Activated CD4-positive, alpha-beta T cell treated with anti-CD3 and anti-CD28 coated beads for 4 hours (primary cell): ENCODE data around the gene NTM.

Source experiments
- DNase-seq, 2 donors: peaks; one replicate each; pipeline ENCODE4 v3.0.0-alpha.2; 2020

Gene NTM

DNA sequence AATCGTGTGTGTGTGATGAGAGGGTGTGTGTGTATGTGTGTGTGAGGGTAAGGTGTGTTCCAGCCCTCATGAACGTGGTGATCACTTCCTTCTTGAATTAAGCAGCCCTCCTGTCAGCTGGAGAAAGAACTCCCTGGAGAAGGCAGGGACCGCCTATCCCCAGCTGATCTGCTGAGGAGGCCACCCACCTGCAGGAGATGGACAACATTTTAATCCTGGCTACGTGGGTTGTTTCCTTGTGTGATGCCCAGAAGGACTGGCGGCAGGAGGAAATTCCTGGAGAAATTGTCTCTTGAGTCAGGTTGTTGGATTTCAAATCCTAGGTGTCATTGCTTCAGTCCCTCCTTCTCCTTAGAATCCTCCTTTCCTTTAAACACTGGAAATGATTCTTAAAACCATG, 878.8 kb downstream of the NTM start:
- no peak for DNase-seq

DNA sequence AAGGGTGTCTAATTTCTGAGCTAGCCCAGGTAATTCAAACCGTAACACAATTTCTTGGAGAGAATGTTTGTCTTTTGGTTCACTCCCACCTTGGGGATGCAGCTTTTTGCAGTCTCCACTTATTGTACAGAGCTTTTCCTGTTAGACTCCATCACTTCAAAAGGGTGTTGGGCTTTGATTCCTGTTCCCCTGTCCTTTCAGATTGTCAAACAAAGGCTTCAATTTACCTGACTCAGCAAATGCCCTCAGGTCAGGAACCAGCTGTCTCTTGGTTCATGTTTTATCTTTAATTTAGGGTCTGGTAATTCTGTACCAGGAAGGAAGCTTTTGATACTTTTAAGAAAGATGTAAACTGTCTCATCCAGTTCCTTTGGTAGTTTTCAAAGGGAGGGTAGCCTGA, 880.6 kb downstream of the NTM start:
- DNase-seq, result no peak

DNA sequence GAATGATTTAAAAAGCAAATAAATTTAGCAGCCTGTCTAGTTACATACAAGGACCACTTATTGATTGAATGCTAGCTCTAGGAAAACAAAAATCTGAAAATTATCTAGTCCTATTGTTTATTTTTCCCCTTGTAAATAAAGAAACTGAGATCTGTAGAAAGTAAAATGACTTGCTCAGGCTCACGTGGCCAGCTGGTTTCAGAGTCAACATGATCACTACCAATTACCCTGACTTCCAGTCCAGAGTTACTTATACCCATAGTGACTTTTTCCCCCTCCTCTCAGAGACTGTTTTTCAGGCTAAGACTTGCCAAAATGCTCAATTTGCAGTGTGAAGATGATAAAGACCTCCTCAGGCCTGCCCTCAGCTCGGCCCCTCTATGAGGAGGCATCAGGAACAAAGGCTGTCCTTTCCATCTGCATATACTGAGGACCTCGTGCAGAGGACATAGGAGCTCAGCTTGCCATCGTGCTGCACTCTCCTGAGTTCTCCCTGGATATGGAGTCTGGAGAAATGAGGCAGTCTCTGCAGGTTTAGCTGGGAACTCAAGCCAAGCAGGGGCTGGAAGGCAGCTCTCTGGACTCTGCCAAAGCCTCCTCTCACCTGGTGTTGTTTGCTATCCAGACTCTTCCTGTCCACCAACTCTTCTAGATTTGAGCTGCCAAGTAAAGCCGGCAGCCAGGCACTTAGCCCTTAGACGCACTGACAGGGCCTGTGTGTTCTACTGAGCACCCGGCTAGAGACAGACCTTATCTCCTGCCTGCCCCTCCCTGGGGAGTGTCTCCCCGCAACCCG, 883.3 kb downstream of the NTM start:
- DNase-seq, result no peak

DNA sequence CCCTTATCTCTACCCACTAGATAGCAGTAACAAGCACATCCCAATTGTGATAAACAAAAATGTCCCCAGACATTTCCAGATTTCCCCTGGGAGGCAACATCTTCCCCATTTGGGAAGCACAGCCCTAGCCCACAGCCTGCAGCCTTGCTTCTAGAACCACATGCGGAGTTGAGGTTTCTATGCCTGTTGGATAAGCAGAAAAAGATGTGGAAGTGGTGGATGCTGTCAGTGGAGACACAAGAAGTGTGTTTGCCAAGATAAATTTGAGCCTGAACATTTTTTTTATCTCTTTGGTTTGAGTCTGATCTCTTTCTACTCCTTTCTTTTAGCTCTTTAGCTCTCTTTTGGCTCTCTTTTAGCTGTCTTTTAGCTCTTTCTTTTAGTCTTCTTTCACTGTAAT, 884.5 kb downstream of the NTM start:
- DNase-seq, result no peak

DNA sequence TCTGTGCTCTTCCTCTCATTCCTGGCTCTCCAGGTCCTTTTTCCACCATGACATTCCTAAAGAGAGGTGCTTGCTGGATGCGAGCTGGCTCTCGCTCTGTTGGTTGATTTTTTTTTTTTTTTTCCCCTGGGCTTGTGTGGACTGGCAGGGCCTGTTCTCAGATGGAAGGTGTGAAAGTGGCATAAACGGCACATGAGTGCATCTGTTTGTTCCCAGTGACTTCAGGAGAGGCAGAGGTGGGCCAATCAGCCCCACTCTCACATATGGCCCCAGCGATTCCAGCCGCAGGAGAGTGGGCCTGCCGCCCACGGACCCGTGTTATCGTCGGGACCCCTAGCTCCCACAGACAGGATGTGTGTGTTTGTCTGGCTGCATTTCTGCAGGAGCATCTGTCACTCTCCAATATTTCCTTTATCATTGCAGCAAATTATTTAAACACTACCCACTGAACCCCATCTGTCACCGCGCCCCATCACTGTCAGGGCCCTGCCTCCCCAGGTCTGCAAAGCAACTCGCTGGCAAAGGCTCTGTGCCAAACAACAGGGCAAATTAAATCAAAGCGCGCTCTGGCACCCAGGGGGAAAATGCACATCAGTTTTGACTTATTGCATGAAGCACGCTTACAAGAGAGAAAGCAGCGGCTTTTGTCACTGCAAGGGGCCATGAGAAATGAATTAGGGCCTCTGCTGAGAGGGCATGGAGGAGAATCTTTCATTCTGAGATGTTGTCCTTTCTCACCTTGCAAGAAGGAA, 886.3 kb downstream of the NTM start:
- DNase-seq, result no peak

DNA sequence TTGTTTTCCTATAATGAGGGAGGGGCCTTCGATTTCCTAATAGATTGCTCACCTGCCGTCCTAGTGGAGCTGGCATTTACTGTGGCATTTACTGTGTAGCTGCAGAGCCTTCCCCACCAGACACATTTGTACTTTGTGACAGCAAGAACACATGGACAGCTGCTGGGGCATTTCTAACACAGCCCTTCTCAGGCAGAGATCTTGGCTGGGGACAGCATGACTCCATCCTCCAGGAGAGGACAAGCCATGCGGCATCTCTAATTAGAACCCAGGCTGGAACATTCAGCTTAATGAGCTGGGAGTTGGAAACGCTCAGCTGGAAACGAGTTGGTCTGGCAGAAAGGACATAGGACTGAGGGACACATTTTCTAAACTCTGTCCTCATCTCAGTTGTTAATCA, 887.5 kb downstream of the NTM start:
- DNase-seq, result no peak

DNA sequence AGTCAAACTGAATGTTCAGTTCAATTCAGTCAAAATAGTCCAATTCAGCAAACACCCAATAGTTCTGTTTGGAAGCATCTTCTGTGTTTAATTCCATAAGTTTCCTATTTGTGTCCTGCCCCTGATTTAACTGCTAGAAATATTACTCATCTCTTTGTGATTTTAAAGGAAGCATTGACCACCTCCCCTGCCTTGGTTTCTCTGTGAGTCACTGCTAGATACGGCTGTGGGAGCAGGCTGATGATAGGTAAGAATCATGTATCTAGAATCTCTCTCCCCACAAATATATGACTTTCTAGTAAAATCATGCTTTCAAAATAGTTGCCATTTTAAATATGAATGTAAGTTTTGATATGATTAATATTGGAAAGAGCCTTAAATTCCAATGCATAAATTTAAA, 888.5 kb downstream of the NTM start:
- DNase-seq, result no peak

DNA sequence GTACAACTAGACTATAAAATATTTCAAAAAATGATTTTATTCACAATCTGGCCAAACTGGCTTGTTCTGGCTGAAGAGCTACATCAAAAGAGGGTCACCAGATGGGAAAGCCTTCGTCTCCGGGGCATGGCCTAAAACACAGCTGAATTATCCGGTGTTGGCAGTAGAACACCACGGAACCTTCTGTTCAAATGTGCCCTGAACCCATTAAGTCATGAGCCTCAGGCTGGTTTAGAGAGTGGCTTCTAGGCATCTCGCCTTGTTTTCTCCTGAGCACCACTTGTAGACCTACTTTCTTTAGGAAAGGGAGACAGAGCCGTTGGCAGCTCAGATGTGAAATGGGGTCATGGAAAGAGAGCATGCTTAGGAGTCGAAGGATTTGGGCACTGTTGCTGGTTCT, 890.2 kb downstream of the NTM start:
- DNase-seq, result no peak

DNA sequence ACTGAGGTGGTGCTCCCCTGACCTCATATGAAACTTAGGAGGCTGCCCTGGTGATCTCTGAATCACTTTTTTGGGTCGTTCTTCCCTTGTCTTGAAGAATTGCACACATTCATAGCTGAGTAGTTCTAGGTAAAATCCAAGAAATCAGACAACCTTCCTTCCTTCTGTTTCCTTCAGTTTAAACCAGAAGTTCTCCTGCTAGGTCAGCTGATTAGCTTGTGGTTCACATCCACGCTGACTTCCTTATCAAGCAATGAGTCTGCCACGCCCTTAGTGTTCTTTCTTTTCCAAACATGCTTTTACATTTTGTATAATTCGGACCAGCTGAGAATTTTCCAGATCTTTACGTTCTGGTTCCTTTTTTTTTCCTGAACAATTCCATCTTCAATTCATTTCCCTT, 892.8 kb downstream of the NTM start:
- DNase-seq, result no peak

DNA sequence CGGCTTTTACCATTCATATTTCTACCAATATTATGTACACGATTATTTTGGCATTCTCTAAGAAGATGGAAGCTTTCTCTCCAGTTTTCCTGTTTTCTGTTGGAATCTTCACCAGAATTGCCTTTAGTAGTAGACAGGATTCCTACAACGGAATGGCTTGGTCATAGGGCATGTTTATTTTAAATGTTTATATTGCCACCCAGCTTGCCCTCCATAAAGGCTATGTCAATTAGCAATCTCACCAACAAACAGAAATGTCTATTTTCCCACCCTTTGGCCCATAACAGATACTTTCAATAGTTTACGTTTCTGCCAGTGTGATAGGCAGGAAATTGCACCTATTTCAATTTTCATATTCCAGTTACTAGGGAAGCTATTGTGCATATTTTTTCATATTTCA, 893.5 kb downstream of the NTM start:
- no peak for DNase-seq

DNA sequence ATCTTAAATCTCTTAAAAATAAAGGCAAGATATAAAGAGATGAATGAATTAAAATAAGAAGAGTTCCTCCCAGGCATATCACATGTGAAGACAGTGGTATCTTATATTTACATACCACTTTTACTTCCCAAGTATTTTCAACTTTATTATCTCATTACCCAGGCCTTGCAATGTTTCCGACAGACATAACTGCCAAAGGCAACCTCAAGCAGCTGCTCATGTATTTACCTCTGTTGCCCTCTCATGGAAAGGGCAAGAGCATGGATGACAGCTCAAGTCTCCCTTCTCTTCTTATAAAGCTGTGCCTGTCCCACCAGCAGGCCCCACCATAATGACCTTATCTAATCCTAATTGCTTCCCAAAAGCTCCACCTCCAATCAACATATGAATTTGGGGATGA, 894.2 kb downstream of the NTM start:
- no peak for DNase-seq

DNA sequence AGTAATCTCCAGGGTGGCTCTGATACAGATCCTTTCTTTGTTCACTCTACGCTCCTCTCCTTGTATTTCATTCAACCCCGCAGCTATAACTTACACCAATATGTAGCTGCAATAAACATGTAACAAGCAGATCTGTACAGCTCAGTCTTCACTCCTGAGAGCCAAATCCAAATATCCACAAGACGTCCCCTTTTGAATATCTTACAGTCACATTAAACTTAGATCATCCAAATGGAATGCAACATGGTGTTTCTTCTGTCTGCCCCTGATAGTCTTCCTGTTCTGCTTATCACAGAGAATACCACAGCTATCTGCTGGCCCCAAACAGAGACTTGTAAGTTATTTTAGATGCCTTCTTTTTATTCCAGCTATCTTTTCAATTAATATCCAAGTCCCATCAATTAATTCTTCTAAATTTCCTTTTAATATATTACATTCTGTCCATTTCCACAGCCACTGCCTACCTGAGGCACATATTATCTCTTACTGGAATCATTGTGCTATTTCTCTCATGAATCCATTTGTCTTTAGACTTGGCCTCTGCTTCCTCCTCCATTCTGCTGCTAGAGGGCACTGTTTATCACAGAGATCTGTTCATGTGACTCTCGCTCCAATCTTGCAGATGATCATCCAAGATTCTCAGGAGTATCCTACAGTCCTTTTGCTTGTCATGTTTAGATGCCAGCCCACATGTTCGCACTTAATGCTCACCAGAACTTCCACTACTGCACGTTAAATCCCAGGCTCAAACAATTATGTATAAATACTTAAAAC, 908.6 kb downstream of the NTM start:
- no peak for DNase-seq

DNA sequence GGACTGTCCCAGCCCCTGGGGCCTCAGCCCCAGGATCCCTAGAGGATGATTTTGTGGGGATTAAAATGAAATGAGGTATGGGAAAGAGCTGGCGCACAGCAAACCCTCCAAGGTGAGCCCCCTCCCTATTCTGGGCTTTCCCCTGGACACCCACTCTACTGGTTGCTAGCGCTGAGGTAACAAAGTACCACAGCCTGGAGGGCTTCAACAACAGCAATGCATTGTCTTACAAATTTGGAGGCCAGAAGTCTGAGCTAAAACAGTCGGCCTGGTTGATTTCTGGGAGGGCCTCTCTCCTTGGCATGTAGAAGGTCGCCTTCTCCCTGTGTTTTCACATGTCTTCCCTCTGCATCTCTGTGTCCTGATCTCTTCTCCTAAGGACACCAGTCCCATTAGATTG, 913.6 kb downstream of the NTM start:
- DNase-seq, result no peak

DNA sequence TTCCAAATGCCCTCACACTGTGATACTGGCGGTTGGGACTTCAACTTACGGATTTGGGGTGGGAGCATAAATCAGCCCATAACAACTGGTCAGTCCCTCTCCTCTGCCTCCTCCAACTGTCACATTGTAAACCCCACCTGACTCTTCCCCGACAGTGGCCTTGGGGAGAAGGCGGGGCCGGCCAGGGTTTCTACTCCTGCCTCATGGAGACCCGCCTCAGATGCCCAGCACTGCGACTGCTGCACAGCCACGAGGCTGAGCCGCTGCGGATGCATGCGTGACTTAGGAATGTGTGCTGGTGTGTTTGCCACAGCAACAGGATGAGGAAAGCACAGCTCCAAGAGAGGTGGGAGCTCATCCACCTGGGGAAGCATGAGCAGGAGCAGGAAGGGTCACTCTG, 914.2 kb downstream of the NTM start:
- no peak for DNase-seq

DNA sequence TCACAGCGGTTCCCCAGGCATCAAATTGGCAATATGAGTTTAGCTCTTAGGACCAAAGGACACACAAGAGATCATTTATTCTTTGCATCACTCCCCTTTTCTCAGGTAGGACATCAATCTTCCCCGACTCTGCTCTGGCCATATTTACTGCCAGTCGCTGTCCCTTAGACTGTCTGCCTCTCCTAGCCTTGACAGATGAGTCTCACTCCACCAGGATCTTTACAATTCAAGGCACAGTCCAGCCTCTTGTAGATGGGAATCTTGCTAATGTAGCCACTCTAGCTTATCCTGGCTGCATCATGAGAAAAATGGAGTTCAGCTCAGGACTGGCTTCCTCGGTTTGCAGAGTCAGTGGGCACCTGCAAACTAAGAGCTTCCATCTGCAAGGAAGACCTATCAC, 915.2 kb downstream of the NTM start:
- no peak for DNase-seq

DNA sequence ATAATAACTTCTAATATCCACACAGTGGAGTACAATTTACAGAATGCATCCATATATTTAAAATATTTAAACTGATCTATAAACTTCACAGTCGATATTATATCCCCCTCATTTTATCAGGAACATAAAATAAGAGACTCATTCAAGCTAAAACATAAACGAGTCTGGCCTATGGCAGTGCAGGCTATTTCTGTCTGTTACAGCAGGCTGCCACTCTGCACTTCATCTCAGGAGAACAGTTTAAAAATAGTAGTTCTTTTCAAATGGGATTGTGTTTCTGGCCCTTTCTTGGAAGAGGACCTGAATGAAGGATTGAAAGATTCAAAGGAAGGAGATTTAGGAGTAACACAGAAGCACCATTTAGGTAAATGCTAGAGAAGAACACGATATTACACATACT, 915.7 kb downstream of the NTM start:
- no peak for DNase-seq

DNA sequence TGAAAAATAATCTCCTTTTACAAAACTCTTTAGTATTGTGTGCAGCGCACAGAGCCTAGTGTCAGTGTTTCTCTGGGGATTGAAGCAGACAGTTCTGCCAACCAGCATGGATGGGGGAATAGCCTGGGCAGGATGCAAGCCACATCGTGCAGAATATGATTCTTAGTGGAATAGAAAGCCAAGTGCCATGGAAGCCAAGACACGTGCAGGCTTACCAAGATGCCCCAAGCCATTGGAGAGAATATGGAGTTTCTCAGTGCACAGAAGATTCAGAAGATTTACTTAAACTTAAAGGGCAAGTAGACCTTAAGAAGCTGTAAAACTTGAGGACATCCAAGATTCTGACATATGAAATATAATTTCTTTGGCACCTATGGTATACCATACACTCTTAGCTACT, 917.6 kb downstream of the NTM start:
- DNase-seq, result no peak

DNA sequence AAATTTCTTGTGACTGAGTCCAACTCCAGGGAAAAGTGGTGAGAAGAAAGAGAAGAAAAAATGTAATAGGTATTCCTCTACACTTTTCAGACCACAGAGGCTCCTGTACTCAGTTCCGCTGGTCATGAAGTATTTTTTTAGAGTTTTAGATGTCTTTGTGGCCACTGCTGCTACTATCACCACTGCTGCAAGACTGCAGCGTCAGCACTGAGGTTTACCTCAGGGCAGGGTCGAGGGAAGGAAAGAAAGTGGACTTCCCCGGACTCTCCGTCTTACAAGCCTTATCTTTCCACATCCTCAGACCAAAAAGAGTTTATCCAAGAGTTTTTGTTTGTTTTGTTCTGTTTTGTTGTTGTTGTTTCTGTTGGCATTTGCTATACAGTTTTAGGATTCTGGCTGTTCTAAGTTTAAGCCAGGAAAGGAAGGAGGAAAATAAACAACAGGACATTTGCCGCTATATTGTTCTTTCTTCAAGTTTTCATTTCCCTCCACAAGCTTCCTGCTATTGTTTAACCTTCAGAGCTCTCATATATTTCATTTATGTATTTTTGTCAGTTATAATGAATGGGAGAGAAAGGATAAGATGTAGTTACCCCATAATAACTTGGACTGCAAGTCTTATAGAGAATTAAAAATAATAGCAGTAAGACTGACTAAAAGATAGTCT, 919.3 kb downstream of the NTM start:
- no peak for DNase-seq

DNA sequence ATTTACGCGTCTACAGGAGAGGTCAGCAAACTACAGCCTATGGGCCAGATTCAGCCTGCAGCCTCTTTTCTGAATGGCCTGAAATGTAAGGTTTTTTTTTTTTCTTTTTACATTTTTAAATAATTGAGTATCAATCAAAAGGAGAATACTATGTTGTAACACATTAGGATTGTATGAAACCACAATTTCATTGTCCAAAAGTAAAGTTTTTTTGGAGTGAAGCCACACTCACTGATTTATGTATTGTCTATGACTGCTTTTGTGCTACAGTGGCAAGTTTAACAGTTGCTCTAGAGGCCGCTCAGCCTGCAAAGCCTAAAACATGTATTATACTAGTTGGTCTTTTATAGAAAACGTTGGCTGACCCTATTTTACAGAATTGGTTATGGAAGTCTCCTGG, 923.2 kb downstream of the NTM start:
- no peak for DNase-seq

DNA sequence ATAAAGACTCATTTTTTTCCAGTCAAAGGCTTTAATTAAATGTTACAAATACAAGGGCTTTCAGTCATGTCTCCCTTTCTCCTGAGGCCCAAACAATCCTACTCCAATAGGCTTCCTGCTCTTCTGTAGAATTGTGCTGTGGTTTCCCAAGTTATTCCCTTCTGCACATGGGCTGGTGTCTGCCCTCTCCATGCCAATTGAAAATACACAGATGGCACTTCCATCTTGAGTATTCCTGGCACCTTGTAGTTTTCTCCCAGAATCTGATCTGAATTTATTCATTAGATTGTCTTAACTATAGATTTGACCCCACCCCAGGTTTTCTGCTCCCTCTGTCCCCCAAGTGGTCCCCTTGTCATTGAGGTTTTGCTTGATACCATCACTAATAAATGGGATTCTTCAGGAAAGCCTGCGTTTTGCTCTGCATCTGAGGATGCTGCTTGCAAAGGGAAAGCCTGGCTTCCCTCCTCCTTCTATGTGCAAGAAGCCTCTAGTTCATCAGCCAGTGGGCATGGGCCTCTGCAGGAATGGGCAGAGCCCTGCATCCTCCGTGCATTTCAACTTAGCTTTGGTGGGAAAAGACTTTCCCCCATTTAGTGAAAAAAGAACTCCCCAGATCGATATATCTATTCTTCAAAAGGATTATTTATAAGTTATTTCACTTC, 926.7 kb downstream of the NTM start:
- no peak for DNase-seq

DNA sequence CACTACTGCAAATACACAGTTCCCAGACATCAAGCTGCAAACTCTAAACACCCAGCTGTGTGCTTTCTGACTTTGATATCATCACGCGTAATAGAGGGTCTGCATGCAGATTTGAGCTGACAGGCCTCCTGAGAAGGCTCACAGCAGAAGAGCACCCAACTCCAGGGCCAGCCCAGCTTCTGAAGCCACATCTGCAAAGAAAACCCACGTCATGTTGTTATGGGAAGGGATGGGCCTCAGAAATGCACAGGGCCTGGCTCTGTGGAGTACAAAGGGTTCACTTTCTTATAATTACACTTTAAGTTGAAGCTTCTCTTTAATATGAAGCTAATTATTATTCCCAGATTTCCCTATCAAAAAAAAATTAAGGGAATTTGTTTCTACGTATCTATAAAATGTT, 927.9 kb downstream of the NTM start:
- no peak for DNase-seq

DNA sequence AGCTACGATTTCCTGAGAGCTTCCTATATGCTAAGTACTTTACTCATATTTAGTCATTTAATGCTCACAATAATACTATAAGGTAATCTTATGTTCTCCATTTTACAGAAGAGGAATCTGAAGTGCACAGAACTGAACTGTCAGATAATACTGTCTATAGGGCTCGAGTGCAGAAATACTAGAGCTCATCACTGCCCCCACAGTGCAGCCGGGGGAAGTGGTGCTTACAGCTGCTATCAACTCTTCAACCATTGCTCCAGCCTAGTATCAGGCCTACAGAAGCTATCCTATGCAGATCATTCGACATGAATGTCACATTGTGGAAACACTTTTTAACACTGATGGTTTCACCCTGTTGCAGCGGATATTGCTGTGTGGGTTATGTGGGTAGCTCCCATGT, 929.9 kb downstream of the NTM start:
- DNase-seq, result no peak

DNA sequence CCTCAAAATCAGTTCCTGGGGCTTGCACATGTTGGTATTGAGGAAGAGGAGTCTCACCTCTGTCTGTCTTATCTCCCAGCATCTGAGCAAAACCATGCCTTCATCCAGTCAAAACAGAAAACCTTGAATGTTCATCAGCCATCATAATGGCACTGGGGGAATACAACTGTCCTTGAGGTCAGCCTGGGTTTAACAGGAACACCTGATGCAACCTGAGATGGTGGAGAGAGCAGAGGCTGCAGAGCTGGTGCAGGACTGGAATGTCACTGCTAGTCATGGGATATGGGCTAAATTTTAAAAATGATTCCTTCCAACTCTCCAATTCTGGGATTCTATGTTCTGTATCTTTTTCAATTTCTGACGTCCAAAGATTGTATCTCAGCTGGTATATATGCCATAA, 931.0 kb downstream of the NTM start:
- DNase-seq, result no peak
